ENCODE data around the gene SPAG9.

DNA sequence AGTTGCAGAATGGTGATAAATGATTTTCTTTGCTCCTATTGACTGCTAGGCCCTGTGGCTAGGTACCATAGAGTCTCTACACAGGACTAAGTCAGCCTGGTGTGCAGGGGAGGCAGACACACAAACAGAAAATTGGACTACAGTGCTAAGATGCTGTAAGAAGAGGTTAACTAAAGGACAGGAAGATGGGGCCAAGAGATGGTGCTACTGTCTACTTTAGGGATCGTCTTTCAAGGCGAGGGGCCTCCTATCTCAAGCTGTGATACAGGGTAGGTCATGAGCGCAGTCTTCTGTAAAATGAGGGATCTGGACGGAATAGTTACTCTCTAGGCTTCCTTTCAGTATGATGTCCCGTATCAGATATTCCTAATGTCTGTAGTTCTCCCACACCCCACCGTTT, 33.5 kb upstream of the SPAG9 start:
- TF ChIP-seq ZNF624 (tag by site-specific recombination; IDR thresholded peaks at IDR 0.05), result no peak
- no peak for TF ChIP-seq ZNF292 (tag by site-specific recombination; IDR thresholded peaks at IDR 0.05; ENCODE audit: borderline replicate concordance, low read depth)
- TF ChIP-seq, protein P1, sequence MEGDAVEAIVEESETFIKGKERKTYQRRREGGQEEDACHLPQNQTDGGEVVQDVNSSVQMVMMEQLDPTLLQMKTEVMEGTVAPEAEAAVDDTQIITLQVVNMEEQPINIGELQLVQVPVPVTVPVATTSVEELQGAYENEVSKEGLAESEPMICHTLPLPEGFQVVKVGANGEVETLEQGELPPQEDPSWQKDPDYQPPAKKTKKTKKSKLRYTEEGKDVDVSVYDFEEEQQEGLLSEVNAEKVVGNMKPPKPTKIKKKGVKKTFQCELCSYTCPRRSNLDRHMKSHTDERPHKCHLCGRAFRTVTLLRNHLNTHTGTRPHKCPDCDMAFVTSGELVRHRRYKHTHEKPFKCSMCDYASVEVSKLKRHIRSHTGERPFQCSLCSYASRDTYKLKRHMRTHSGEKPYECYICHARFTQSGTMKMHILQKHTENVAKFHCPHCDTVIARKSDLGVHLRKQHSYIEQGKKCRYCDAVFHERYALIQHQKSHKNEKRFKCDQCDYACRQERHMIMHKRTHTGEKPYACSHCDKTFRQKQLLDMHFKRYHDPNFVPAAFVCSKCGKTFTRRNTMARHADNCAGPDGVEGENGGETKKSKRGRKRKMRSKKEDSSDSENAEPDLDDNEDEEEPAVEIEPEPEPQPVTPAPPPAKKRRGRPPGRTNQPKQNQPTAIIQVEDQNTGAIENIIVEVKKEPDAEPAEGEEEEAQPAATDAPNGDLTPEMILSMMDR (tag by site-specific recombination; IDR thresholded peaks at IDR 0.05), result no peak
